B cell (primary cell): ENCODE data around the gene CILP2.

Experiments
- EZH2 ChIP-seq: IDR thresholded peaks from 2 replicates; pipeline ENCODE4 v1.6.1; 2012; ENCODE audit warnings: borderline replicate concordance, low read depth, mild to moderate bottlenecking, moderate library complexity, low read length; ENCODE audit not compliant: insufficient read depth, poor library complexity, severe bottlenecking
- TF ChIP-seq, protein P1 (sequence below): fragments of 200-600 bp; IDR thresholded peaks from one replicate; pipeline ENCODE4 v1.8.0; 2022; ENCODE audit warnings: antibody characterized with exemption, mild to moderate bottlenecking

DNA sequence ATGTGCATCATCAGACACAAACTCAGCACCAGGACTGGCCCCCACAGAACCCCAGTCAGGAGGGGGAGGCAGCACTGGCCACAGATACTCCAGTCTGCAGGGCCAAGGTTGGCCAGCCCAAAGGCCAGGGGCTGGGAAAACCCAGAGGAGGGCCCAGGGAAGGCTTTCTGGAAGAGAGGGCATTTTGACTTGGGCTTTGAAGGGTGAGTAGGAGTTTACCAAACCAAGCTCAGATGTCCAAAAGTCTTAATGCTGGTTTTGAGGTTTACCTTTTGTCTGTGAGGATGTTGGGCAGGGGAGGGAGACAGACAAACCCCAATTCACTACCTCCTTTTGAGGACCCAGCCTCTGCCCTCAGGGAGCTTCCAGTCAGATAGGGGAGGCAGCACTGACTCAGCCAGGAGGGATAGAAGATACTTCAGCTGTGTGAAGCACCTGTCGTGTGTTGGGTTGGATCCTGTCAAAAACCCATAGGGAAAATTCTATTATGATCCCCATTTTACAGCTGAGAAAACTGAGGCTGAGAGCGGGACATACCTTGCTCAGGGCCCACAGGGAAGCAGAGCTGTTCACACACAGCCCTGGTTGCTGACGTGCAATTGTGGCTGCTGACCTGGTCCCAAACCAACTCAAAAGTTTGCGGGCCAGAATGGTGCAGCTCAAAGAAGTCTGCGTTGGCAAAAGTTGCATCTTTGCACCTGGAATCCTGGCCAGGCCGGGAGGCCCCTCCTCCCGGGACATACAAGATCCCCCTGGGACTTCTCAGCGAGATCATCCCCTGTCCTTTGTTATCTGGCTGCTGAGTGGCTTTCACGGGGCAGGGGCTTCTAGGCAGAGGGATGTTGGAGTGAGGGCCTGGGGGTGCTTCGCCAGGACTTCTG lies 13.1 kb downstream of the CILP2 start:
- TF ChIP-seq, protein P1, sequence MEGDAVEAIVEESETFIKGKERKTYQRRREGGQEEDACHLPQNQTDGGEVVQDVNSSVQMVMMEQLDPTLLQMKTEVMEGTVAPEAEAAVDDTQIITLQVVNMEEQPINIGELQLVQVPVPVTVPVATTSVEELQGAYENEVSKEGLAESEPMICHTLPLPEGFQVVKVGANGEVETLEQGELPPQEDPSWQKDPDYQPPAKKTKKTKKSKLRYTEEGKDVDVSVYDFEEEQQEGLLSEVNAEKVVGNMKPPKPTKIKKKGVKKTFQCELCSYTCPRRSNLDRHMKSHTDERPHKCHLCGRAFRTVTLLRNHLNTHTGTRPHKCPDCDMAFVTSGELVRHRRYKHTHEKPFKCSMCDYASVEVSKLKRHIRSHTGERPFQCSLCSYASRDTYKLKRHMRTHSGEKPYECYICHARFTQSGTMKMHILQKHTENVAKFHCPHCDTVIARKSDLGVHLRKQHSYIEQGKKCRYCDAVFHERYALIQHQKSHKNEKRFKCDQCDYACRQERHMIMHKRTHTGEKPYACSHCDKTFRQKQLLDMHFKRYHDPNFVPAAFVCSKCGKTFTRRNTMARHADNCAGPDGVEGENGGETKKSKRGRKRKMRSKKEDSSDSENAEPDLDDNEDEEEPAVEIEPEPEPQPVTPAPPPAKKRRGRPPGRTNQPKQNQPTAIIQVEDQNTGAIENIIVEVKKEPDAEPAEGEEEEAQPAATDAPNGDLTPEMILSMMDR: no peak
- TF ChIP-seq EZH2: no peak
